Osteoblast (primary cell): Measurements from ENCODE around the gene MED13L. TPM values are rescaled to one million over a fixed set of nuclear protein-coding genes. Genes with fewer than 3 reads are reported as not detected.

Source experiments
- DNase-seq: peaks from one replicate; pipeline ENCODE4 v3.0.0; 2011; ENCODE audit warnings: low spot score, mixed read lengths; ENCODE audit not compliant: insufficient read length; ENCODE audit errors: missing footprints
- H2AFZ ChIP-seq: 2 replicates; pipeline ENCODE4 v1.6.0; 2011; ENCODE audit warnings: mild to moderate bottlenecking, low read length
- H3K27ac ChIP-seq: 2 replicates; pipeline ENCODE4 v1.5.1; 2011; ENCODE audit warnings: mild to moderate bottlenecking, low read depth, low read length, moderate library complexity
- H3K27me3 ChIP-seq: 2 replicates; pipeline ENCODE4 v1.6.0; 2012; ENCODE audit warnings: mild to moderate bottlenecking, control low read depth, inconsistent platforms, low read length, moderate library complexity; ENCODE audit not compliant: insufficient read depth
- H3K36me3 ChIP-seq: 2 replicates; pipeline ENCODE4 v1.5.1; 2011; ENCODE audit warnings: mild to moderate bottlenecking, low read length, control low read depth, moderate library complexity; ENCODE audit not compliant: insufficient read depth
- H3K4me1 ChIP-seq: 2 replicates; pipeline ENCODE4 v1.5.1; 2011; ENCODE audit warnings: mild to moderate bottlenecking, low read length, control low read depth, moderate library complexity; ENCODE audit not compliant: insufficient read depth
- H3K4me2 ChIP-seq: 2 replicates; pipeline ENCODE4 v1.6.0; 2011; ENCODE audit warnings: mild to moderate bottlenecking, low read length; ENCODE audit not compliant: insufficient read depth
- H3K4me3 ChIP-seq: fragments of 200-600 bp; sonication (generic); 3 replicates; pipeline ENCODE4 v1.5.1; 2012; ENCODE audit warnings: mild to moderate bottlenecking, low read length, inconsistent platforms; ENCODE audit not compliant: insufficient read depth
- H3K79me2 ChIP-seq: 2 replicates; pipeline ENCODE4 v1.6.0; 2012; ENCODE audit warnings: mild to moderate bottlenecking, low read length, control low read depth, inconsistent platforms; ENCODE audit not compliant: insufficient read depth
- H3K9me3 ChIP-seq: 2 replicates; pipeline ENCODE4 v1.5.1; 2011; ENCODE audit warnings: low read depth, low read length, control low read depth
- H4K20me1 ChIP-seq: 2 replicates; pipeline ENCODE4 v1.6.0; 2012; ENCODE audit warnings: mild to moderate bottlenecking, low read length, control low read depth; ENCODE audit not compliant: insufficient read depth
- CTCF ChIP-seq: IDR thresholded peaks from 2 replicates; pipeline ENCODE4 v1.5.1; 2011; ENCODE audit warnings: mild to moderate bottlenecking, low read depth, low read length, moderate library complexity; ENCODE audit errors: extremely low read depth
- total RNA-seq: library from RNA; depleted of rRNA; stranded (reverse); fragments of >200 nt; gene quantifications from 2 replicates; pipeline ENCODE4 v1.2.3, GENCODE V29; 2012

MED13L gene
- total RNA-seq, 1 donor = 359 TPM

- Histone ChIP-seq H3K4me3 (peak overlapping the region; percentile 13), H3K9me3 (no peaks in the 10 kb centered on the region), H2AFZ (no peak overlapping the region), H3K4me1 (peaks cover 22% of the 10 kb centered on the region), H3K27ac (no peak overlapping the region), H4K20me1 (peaks cover 52% of the 10 kb centered on the region), H3K4me2 (peak overlapping the region; percentile 95), H3K79me2 (peaks cover 79% of the 10 kb centered on the region), H3K27me3 (no peaks in the 10 kb centered on the region), H3K36me3 (no peaks in the 10 kb centered on the region)
- DNase-seq = no peak
- TF ChIP-seq CTCF = no peak
Measured at GRCh38 chr12:116273813-116274550, 3.5 kb downstream of the MED13L start.

GRCh38 chr12:116267948-116268347 lies 9.5 kb downstream of the MED13L start:
- H3K79me2 ChIP-seq = peaks cover 99% of the 10 kb centered on the region
- H4K20me1 ChIP-seq = peaks cover 73% of the 10 kb centered on the region
- H3K9me3 ChIP-seq = no peaks in the 10 kb centered on the region
- no peak overlapping the region for H2AFZ ChIP-seq
- H3K27me3 ChIP-seq = no peaks in the 10 kb centered on the region
- no peak overlapping the region for H3K4me3 ChIP-seq
- DNase-seq = no peak
- H3K27ac ChIP-seq = no peak overlapping the region
- peaks cover 52% of the 10 kb centered on the region for H3K4me1 ChIP-seq
- no peak overlapping the region for H3K4me2 ChIP-seq
- no peak for TF ChIP-seq CTCF
- H3K36me3 ChIP-seq = no peaks in the 10 kb centered on the region

GRCh38 chr12:116266631-116267349 lies 10.7 kb downstream of the MED13L start:
- Histone ChIP-seq H3K4me1 (peaks cover 50% of the 10 kb centered on the region), H4K20me1 (peaks cover 72% of the 10 kb centered on the region), H3K4me2 (peak overlapping the region; percentile 24), H3K4me3 (no peak overlapping the region), H3K9me3 (no peaks in the 10 kb centered on the region), H3K36me3 (no peaks in the 10 kb centered on the region), H3K27me3 (no peaks in the 10 kb centered on the region), H3K79me2 (peaks cover 99% of the 10 kb centered on the region), H3K27ac (no peak overlapping the region), H2AFZ (no peak overlapping the region)
- TF ChIP-seq CTCF = no peak
- no peak for DNase-seq

- Histone ChIP-seq H3K27ac (no peak overlapping the region), H3K4me2 (peak overlapping the region; percentile 24), H3K36me3 (no peaks in the 10 kb centered on the region), H3K4me3 (no peak overlapping the region), H3K27me3 (no peaks in the 10 kb centered on the region), H3K79me2 (peaks cover 99% of the 10 kb centered on the region), H3K9me3 (no peaks in the 10 kb centered on the region), H2AFZ (no peak overlapping the region), H4K20me1 (peaks cover 76% of the 10 kb centered on the region), H3K4me1 (peaks cover 53% of the 10 kb centered on the region)
- no peak for DNase-seq
- TF ChIP-seq CTCF = no peak
Measured at GRCh38 chr12:116266168-116266601, 11.3 kb downstream of the MED13L start.
